ENCODE data around the gene CEMIP.

Gene CEMIP

GRCh38 chr15:80828796-80829195 is 49.6 kb downstream of the CEMIP start:
- ChIA-PET CTCF (no interaction called here), POLR2A (interaction anchor here (0.7 kb wide), 1 partner anchor 11 kb away, joined by 3 read pairs; no protein-coding TSS in a partner anchor)
- TF ChIP-seq HDGF (IDR thresholded peaks at IDR 0.05; ENCODE audit: borderline replicate concordance) (no peak), L3MBTL2 (conservative IDR thresholded peaks at IDR 0.05) (no peak)
- DNase-seq (ENCODE audit: extremely low spot score), result no peak

DNA sequence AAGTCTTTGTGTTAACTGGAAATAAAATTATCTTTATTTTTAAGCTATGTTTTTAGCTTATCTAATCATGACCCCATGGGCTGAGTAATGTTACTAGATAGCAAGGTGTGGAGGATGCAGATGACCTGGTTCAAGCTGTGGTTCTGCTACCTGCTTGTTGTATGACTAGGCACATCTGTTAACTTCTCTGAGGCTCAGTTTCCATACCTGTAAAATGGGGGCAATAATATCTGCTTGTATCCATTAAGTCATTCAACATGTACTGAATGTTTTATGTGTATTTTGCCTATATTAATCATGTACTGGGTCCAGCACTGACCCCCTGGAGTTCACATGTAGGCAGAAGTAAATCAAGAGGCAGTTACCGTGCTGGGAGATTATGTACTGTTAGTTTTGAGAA is 51.5 kb downstream of the CEMIP start:
- CTCF ChIA-PET, result no interaction called here
- no peak for DNase-seq (ENCODE audit: extremely low spot score)
- TF ChIP-seq NFRKB (IDR thresholded peaks at IDR 0.05), result no peak
- no peak for TF ChIP-seq L3MBTL2 (conservative IDR thresholded peaks at IDR 0.05)
- no peak for TF ChIP-seq ELF4 (IDR thresholded peaks at IDR 0.05)
- no peak for TF ChIP-seq BHLHE40 (IDR thresholded peaks at IDR 0.05; ENCODE audit: borderline replicate concordance)
- no peak for TF ChIP-seq CTBP1 (IDR thresholded peaks at IDR 0.05; ENCODE audit: borderline replicate concordance)
- no peak for TF ChIP-seq FOXA1 (IDR thresholded peaks at IDR 0.05)
- TF ChIP-seq ARNT (IDR thresholded peaks at IDR 0.05), result no peak
- TF ChIP-seq SUZ12 (IDR thresholded peaks at IDR 0.05), result no peak
- TF ChIP-seq FOXK2 (IDR thresholded peaks at IDR 0.05), result no peak
- TF ChIP-seq ZNF384 (IDR thresholded peaks at IDR 0.05), result no peak
- TF ChIP-seq, protein P1, sequence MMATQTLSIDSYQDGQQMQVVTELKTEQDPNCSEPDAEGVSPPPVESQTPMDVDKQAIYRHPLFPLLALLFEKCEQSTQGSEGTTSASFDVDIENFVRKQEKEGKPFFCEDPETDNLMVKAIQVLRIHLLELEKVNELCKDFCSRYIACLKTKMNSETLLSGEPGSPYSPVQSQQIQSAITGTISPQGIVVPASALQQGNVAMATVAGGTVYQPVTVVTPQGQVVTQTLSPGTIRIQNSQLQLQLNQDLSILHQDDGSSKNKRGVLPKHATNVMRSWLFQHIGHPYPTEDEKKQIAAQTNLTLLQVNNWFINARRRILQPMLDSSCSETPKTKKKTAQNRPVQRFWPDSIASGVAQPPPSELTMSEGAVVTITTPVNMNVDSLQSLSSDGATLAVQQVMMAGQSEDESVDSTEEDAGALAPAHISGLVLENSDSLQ (IDR thresholded peaks at IDR 0.05), result no peak
- TF ChIP-seq TARDBP (IDR thresholded peaks at IDR 0.05), result no peak
- no peak for TF ChIP-seq LEF1 (IDR thresholded peaks at IDR 0.05; ENCODE audit: borderline replicate concordance)
- no peak for TF ChIP-seq HDGF (IDR thresholded peaks at IDR 0.05; ENCODE audit: borderline replicate concordance)
- no peak for TF ChIP-seq SP1 (IDR thresholded peaks at IDR 0.05)
- TF ChIP-seq FOXM1 (IDR thresholded peaks at IDR 0.05; ENCODE audit: borderline replicate concordance), result no peak
- POLR2A ChIA-PET, result no interaction called here

DNA sequence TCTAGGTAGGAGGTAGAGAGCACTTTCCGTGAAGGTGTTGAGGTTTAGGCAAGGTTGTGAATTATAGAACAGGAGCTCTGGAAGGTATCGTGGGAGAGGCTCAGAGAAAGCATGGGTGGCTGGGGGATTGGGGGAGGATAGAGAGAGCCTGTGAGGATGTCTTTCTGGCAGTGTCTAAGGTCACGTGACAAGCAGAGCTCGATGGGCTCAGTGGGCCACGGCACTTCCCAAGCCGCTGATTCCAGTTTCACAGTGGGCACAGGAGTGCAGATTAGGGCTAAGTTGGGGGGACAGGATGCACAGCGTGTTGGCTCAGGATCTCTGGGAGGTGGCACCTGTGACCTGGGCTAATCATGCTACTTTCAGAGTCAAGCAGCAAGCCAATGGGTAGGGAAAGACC is 52.0 kb downstream of the CEMIP start:
- DNase-seq (ENCODE audit: extremely low spot score), result no peak
- no peak for TF ChIP-seq ZNF384 (IDR thresholded peaks at IDR 0.05)
- TF ChIP-seq, protein P1 (IDR thresholded peaks at IDR 0.05), result no peak
- no peak for TF ChIP-seq FOXA1 (IDR thresholded peaks at IDR 0.05)
- no peak for TF ChIP-seq TARDBP (IDR thresholded peaks at IDR 0.05)
- TF ChIP-seq ELF4 (IDR thresholded peaks at IDR 0.05), result no peak
- TF ChIP-seq FOXK2 (IDR thresholded peaks at IDR 0.05), result no peak
- CTCF ChIA-PET, result no interaction called here
- POLR2A ChIA-PET, result no interaction called here

- DNase-seq (ENCODE audit: extremely low spot score), result no peak
- ChIA-PET POLR2A (no interaction called here), CTCF (no interaction called here)
- TF ChIP-seq LEF1 (IDR thresholded peaks at IDR 0.05; ENCODE audit: borderline replicate concordance) (no peak), SUZ12 (IDR thresholded peaks at IDR 0.05) (no peak), HDGF (IDR thresholded peaks at IDR 0.05; ENCODE audit: borderline replicate concordance) (no peak), L3MBTL2 (conservative IDR thresholded peaks at IDR 0.05) (no peak), NFRKB (IDR thresholded peaks at IDR 0.05) (no peak), ZNF384 (IDR thresholded peaks at IDR 0.05) (no peak), ARNT (IDR thresholded peaks at IDR 0.05) (no peak), SP1 (IDR thresholded peaks at IDR 0.05) (no peak), FOXM1 (IDR thresholded peaks at IDR 0.05; ENCODE audit: borderline replicate concordance) (no peak), TARDBP (IDR thresholded peaks at IDR 0.05) (no peak), CTBP1 (IDR thresholded peaks at IDR 0.05; ENCODE audit: borderline replicate concordance) (no peak), FOXK2 (IDR thresholded peaks at IDR 0.05) (no peak), ELF4 (IDR thresholded peaks at IDR 0.05) (no peak), BHLHE40 (IDR thresholded peaks at IDR 0.05; ENCODE audit: borderline replicate concordance) (no peak), FOXA1 (IDR thresholded peaks at IDR 0.05) (no peak)
- TF ChIP-seq, protein P1 (IDR thresholded peaks at IDR 0.05), result no peak
Observed at GRCh38 chr15:80831606-80832224, 52.5 kb downstream of the CEMIP start.

GRCh38 chr15:80832686-80833085 is 53.5 kb downstream of the CEMIP start:
- ChIA-PET CTCF (no interaction called here), POLR2A (no interaction called here)
- TF ChIP-seq NFRKB (IDR thresholded peaks at IDR 0.05) (no peak), SP1 (IDR thresholded peaks at IDR 0.05) (no peak), LEF1 (IDR thresholded peaks at IDR 0.05; ENCODE audit: borderline replicate concordance) (no peak), FOXM1 (IDR thresholded peaks at IDR 0.05; ENCODE audit: borderline replicate concordance) (no peak), FOXK2 (IDR thresholded peaks at IDR 0.05) (no peak), SUZ12 (IDR thresholded peaks at IDR 0.05) (no peak), TARDBP (IDR thresholded peaks at IDR 0.05) (no peak), BHLHE40 (IDR thresholded peaks at IDR 0.05; ENCODE audit: borderline replicate concordance) (no peak), ELF4 (IDR thresholded peaks at IDR 0.05) (no peak), HDGF (IDR thresholded peaks at IDR 0.05; ENCODE audit: borderline replicate concordance) (no peak), CTBP1 (IDR thresholded peaks at IDR 0.05; ENCODE audit: borderline replicate concordance) (no peak), L3MBTL2 (conservative IDR thresholded peaks at IDR 0.05) (no peak), ARNT (IDR thresholded peaks at IDR 0.05) (no peak), FOXA1 (IDR thresholded peaks at IDR 0.05) (no peak), ZNF384 (IDR thresholded peaks at IDR 0.05) (no peak)
- TF ChIP-seq, protein P1 (IDR thresholded peaks at IDR 0.05), result no peak
- DNase-seq (ENCODE audit: extremely low spot score), result no peak
